Epithelial cell of proximal tubule (primary cell): ENCODE data around the gene ETV7. TPM values are rescaled to one million over a fixed set of nuclear protein-coding genes. Genes with fewer than 3 reads are reported as not detected.

Experiments
- DNase-seq: peaks from one replicate; pipeline ENCODE4 v3.0.0-alpha.2; 2011; ENCODE audit warnings: low read depth
- H3K4me3 ChIP-seq: 2 replicates; pipeline ENCODE4 v1.5.1; 2011; ENCODE audit warnings: low read depth, mild to moderate bottlenecking, low read length
- CTCF ChIP-seq: conservative IDR thresholded peaks from 2 replicates; pipeline ENCODE4 v1.5.1; 2012; ENCODE audit warnings: low read depth, mild to moderate bottlenecking, low read length
- total RNA-seq: library from RNA; depleted of rRNA; stranded (reverse); fragments of >200 nt; gene quantifications from 2 replicates; pipeline ENCODE4 v1.2.3, GENCODE V29; 2015

ETV7 gene
- total RNA-seq, 1 donor from 2014 or later: 3.2 TPM

- no peak overlapping the region for H3K4me3 ChIP-seq
- no peak for TF ChIP-seq CTCF
- DNase-seq: no peak
Measured at GRCh38 chr6:36329798-36330291, 57.6 kb downstream of the ETV7 start.

GRCh38 chr6:36328600-36328999, 58.9 kb downstream of the ETV7 start:
- no peak for TF ChIP-seq CTCF
- no peak overlapping the region for H3K4me3 ChIP-seq
- DNase-seq: no peak

- no peak for DNase-seq
- H3K4me3 ChIP-seq: no peak overlapping the region
- no peak for TF ChIP-seq CTCF
Measured at GRCh38 chr6:36327919-36328236, 59.6 kb downstream of the ETV7 start.

GRCh38 chr6:36327226-36327918, 60.1 kb downstream of the ETV7 start:
- H3K4me3 ChIP-seq: no peak overlapping the region
- no peak for DNase-seq
- TF ChIP-seq CTCF: no peak

- TF ChIP-seq CTCF: no peak
- no peak for DNase-seq
- H3K4me3 ChIP-seq: no peak overlapping the region
Measured at GRCh38 chr6:36326356-36326995, 61.0 kb downstream of the ETV7 start.

GRCh38 chr6:36324715-36325114, 62.8 kb downstream of the ETV7 start:
- DNase-seq: no peak
- H3K4me3 ChIP-seq: no peak overlapping the region
- no peak for TF ChIP-seq CTCF

GRCh38 chr6:36324191-36324590, 63.3 kb downstream of the ETV7 start:
- no peak for DNase-seq
- no peak for TF ChIP-seq CTCF
- H3K4me3 ChIP-seq: no peak overlapping the region
